HepG2 (cell line): ENCODE data around the gene NDUFS7.

ENCODE experiments used
- GABPA ChIP-seq, 2 experiments: IDR thresholded peaks; 2 replicates each; pipeline ENCODE4 v1.6.1; 2011 to 2016; ENCODE audit warnings: low read depth in 2 of 2, low read length in 1 of 2, missing biosample characterization in 1 of 2, missing genetic modification characterization in 1 of 2
- GABPB1 ChIP-seq: IDR thresholded peaks from 2 replicates; pipeline ENCODE4 v1.6.1; 2016; ENCODE audit warnings: mild to moderate bottlenecking, missing genetic modification reagents, moderate library complexity, missing compliant biosample characterization
- MAFK ChIP-seq, 2 experiments: IDR thresholded peaks in 1 of 2; conservative IDR thresholded peaks in 1 of 2; 2 replicates each; pipeline ENCODE4 v1.6.1; 2011; ENCODE audit warnings: improper control_type of control experiment in 2 of 2, low read length in 2 of 2
- SETDB1 ChIP-seq: sonication (generic); formaldehyde crosslinking; IDR thresholded peaks from 2 replicates; pipeline ENCODE4 v1.5.1; 2020; ENCODE audit warnings: missing genetic modification reagents, mild to moderate bottlenecking, borderline replicate concordance
- TF ChIP-seq, protein P1 (sequence below): sonication (generic); formaldehyde crosslinking; IDR thresholded peaks from 2 replicates; pipeline ENCODE4 v1.9.0; 2021; ENCODE audit warnings: missing genetic modification reagents, borderline replicate concordance

DNA sequence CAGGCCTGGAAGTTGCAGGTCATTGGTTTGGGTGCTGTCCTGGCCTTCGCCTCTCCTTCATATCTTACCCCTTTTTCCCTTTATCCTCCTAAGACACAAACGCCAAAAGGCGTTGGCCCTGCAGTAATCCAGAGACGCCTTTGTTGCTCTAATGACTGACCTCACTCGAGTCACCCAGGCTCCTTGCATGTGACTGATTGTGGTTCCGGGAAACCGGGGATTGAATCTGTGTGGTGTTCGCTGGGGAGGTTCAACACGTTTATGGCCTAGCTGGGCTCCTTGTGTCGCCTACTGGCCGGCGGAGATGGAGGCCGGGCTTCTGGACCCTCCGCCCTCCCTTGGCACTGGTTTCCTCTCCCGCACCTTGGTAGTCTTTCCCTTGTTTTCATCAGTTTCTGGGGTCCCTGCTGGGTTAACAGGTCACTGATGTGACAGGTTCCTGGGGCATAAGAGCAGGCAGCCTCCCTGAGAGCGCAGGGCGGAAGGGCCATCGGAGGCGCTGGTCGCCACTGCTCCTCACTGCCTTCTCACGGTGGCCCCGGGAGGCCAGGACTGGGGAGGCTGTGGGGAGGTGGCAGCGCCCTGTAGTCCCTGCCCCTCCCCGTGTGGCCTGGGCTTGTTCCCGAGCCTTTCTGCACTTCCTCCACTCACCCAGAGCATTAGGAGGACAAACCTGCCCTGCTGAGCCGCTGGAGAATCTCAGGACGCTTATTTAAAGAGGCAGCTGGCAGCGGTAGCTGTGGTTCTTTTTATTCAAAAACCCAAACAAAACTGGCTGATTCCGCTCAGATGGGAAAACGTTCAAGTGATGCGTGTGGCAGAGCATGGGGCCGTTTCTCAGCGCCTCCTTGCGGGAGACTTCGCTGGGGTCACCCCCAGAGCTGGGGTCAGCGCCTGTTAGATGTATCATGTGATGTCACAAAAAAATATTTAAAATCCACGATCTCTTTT, 18.1 kb upstream of the NDUFS7 start:
- TF ChIP-seq MAFK (conservative IDR thresholded peaks at IDR 0.05 in 1 of 2, IDR thresholded peaks at IDR 0.05 in 1 of 2; ENCODE audit: low read length in 2 of 2), result no peak
- TF ChIP-seq SETDB1 (CRISPR knock-in tag), result no peak
- TF ChIP-seq GABPA (IDR thresholded peaks at IDR 0.05; ENCODE audit: low read depth, low read length), result no peak
- no peak for TF ChIP-seq GABPA (CRISPR knock-in tag; IDR thresholded peaks at IDR 0.05; ENCODE audit: low read depth)
- TF ChIP-seq GABPB1 (CRISPR knock-in tag), result no peak
- TF ChIP-seq, protein P1, sequence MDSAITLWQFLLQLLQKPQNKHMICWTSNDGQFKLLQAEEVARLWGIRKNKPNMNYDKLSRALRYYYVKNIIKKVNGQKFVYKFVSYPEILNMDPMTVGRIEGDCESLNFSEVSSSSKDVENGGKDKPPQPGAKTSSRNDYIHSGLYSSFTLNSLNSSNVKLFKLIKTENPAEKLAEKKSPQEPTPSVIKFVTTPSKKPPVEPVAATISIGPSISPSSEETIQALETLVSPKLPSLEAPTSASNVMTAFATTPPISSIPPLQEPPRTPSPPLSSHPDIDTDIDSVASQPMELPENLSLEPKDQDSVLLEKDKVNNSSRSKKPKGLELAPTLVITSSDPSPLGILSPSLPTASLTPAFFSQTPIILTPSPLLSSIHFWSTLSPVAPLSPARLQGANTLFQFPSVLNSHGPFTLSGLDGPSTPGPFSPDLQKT, result no peak
